HG02973 (cell line): Measurements from ENCODE around the gene PPP1R12A.

ENCODE experiments used
- ATAC-seq: cut with Tn5 transposase; IDR thresholded peaks from one replicate; pipeline ENCODE4 v1.9.1; 2021; ENCODE audit warnings: moderate library complexity; ENCODE audit not compliant: unreplicated experiment

Gene PPP1R12A

GRCh38 chr12:79775355-79776027, 159.4 kb downstream of the PPP1R12A start:
- no peak for ATAC-seq

GRCh38 chr12:79773896-79774295, 161.0 kb downstream of the PPP1R12A start:
- no peak for ATAC-seq

GRCh38 chr12:79769860-79770485, 164.9 kb downstream of the PPP1R12A start:
- ATAC-seq: no peak

- ATAC-seq: no peak
These were observed 165.6 kb downstream of the PPP1R12A start for GRCh38 chr12:79769189-79769859.

GRCh38 chr12:79766705-79767464, 168.0 kb downstream of the PPP1R12A start:
- ATAC-seq: no peak

GRCh38 chr12:79765157-79765556, 169.7 kb downstream of the PPP1R12A start:
- ATAC-seq: no peak

- no peak for ATAC-seq
These were observed 170.3 kb downstream of the PPP1R12A start for GRCh38 chr12:79764641-79765040.

- no peak for ATAC-seq
These were observed 171.0 kb downstream of the PPP1R12A start for GRCh38 chr12:79763766-79764452.

GRCh38 chr12:79761341-79761740, 173.6 kb downstream of the PPP1R12A start:
- ATAC-seq: no peak

GRCh38 chr12:79747274-79747673, 187.6 kb downstream of the PPP1R12A start:
- ATAC-seq: no peak

- peak; percentile 89 for ATAC-seq
These were observed 196.8 kb downstream of the PPP1R12A start for GRCh38 chr12:79737875-79738718.

GRCh38 chr12:79732638-79733037, 202.3 kb downstream of the PPP1R12A start:
- ATAC-seq: no peak

- ATAC-seq: no peak
These were observed 208.9 kb downstream of the PPP1R12A start for GRCh38 chr12:79725987-79726386.
